ENCODE data around the gene POLR1D.

DNA sequence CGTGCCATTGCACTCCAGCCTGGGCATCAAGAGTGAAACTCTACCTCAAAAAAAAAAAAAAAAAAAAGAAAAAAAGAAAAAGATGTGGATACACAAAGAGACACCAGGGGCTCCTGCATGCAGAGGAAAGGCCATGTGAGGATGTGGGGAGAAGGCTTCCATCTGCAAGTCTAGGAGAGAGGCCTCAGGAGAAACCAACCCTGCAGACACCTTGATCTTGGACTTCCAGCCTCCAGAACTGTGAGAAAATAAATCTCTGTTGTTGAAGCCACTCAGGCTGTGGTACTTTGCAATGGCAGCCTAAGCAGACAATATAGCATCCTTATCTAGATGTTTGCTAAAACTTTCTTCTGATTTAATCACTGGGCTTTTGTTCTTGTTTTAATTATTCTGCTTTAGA is 50.3 kb downstream of the POLR1D start:
- TF ChIP-seq, protein P1, sequence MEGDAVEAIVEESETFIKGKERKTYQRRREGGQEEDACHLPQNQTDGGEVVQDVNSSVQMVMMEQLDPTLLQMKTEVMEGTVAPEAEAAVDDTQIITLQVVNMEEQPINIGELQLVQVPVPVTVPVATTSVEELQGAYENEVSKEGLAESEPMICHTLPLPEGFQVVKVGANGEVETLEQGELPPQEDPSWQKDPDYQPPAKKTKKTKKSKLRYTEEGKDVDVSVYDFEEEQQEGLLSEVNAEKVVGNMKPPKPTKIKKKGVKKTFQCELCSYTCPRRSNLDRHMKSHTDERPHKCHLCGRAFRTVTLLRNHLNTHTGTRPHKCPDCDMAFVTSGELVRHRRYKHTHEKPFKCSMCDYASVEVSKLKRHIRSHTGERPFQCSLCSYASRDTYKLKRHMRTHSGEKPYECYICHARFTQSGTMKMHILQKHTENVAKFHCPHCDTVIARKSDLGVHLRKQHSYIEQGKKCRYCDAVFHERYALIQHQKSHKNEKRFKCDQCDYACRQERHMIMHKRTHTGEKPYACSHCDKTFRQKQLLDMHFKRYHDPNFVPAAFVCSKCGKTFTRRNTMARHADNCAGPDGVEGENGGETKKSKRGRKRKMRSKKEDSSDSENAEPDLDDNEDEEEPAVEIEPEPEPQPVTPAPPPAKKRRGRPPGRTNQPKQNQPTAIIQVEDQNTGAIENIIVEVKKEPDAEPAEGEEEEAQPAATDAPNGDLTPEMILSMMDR (IDR thresholded peaks at IDR 0.05), result no peak
- TF ChIP-seq EZH2phosphoT487 (IDR thresholded peaks at IDR 0.05), result no peak
